ENCODE data around the gene RPS2. TPM values are rescaled to one million over a fixed set of nuclear protein-coding genes. Genes with fewer than 3 reads are reported as not detected.

The RPS2 gene
- total and polyA plus RNA-seq, 2 donors (not counting 1 experiment from before 2014, with no cell fraction given), result 1,683 to 2,596 TPM

DNA sequence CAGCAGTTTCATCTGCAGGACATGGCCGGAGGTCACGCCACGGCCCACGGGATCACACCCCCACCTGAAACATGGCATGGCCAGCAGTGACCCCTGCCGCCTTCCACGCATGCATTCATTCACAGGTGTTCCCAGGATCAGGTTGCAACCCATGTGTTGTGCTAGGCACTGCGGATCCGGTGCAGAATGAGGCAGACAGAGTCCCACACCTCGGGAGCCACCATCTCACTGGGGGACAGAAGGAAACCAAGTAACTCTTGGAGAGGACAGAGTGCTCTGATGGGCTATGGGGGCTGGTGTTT, 17.3 kb downstream of the RPS2 start:
- TF ChIP-seq EZH2 (IDR thresholded peaks at IDR 0.05; ENCODE audit: low read length, missing control alignments), result no peak
- TF ChIP-seq, protein P1, sequence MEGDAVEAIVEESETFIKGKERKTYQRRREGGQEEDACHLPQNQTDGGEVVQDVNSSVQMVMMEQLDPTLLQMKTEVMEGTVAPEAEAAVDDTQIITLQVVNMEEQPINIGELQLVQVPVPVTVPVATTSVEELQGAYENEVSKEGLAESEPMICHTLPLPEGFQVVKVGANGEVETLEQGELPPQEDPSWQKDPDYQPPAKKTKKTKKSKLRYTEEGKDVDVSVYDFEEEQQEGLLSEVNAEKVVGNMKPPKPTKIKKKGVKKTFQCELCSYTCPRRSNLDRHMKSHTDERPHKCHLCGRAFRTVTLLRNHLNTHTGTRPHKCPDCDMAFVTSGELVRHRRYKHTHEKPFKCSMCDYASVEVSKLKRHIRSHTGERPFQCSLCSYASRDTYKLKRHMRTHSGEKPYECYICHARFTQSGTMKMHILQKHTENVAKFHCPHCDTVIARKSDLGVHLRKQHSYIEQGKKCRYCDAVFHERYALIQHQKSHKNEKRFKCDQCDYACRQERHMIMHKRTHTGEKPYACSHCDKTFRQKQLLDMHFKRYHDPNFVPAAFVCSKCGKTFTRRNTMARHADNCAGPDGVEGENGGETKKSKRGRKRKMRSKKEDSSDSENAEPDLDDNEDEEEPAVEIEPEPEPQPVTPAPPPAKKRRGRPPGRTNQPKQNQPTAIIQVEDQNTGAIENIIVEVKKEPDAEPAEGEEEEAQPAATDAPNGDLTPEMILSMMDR (conservative IDR thresholded peaks at IDR 0.05 in 1 of 2, IDR thresholded peaks at IDR 0.05 in 1 of 2; ENCODE audit: low read depth in 1 of 2, low read length in 2 of 2), result no peak
- H4K20me1 ChIP-seq (ENCODE audit: control insufficient read depth, extremely low read depth, insufficient read depth, low read length), result no peaks in the 10 kb centered on the region
- no peaks in the 10 kb centered on the region for H3K27me3 ChIP-seq (ENCODE audit: control insufficient read depth, insufficient read depth, low read length)
- DNase-seq (ENCODE audit: low read depth in 2 of 2), result no peak
- H3K36me3 ChIP-seq (ENCODE audit: control insufficient read depth, insufficient read depth, low read length), result no peaks in the 10 kb centered on the region
- H3K9me3 ChIP-seq (ENCODE audit: control insufficient read depth, insufficient read depth, low read depth, low read length), result no peaks in the 10 kb centered on the region
- H3K79me2 ChIP-seq (ENCODE audit: control insufficient read depth, insufficient read depth, low read length), result no peaks in the 10 kb centered on the region
- H3K27ac ChIP-seq (ENCODE audit: insufficient read depth, low read length), result no peak overlapping the region
- H3K4me3 ChIP-seq (replicated peaks in 1 of 4; ENCODE audit: control extremely low read depth in 1 of 4, insufficient read depth in 1 of 4, low read depth in 3 of 4, low read length in 4 of 4), result no peak overlapping the region
- H3K4me1 ChIP-seq (ENCODE audit: control insufficient read depth, extremely low read depth, insufficient read depth, low read length), result peaks cover 2% of the 10 kb centered on the region
- H3K9ac ChIP-seq (ENCODE audit: insufficient read depth, low read length), result no peak overlapping the region
- no peak overlapping the region for H2AFZ ChIP-seq (ENCODE audit: low read length)
- no peak overlapping the region for H3K4me2 ChIP-seq (ENCODE audit: extremely low read depth, insufficient read depth, low read length)

DNA sequence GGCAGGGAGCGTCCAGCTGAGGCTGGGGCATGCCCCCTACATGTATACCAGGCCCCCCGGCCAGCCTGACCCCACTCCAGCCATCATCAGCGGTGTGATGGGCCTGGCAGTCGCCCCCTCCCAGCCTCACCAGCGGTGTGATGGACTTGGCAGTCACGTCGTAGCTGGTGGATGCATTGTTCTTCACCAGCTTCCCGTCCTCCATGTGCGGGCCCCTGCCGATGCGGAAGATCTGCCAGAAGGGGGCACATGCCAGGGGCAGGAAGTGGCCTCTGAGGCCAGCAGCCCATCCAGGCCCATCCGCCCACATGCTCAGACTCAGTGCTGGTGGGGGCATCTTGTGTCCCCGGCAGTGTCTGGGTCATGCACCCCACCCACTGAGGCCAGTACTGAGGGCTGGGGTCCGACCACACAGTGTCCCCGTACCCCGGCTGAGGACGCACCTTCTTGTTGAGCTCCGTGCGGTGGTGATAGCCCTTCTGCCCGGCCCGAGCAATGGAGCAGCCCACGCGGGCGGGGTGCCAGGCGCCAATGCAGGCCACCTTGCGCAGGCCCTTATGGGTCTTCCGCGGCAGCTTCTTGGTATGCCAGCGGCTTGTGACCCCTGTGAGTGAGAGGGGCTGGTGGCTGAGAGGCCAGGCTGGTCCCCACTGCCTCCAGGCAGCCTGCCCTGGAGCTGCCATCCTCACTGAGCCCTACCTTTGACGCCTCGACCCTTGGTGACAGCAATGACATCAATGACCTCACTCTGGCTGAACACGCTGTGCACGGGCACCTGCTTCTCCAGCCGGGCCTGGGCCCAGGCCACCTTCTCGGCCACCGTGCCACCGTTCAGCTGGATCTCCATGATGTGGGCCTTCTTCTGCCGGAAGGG, 17.9 kb downstream of the RPS2 start:
- H3K4me1 ChIP-seq (ENCODE audit: control insufficient read depth, extremely low read depth, insufficient read depth, low read length), result peaks cover 7% of the 10 kb centered on the region
- TF ChIP-seq, protein P1 (conservative IDR thresholded peaks at IDR 0.05 in 1 of 2, IDR thresholded peaks at IDR 0.05 in 1 of 2; ENCODE audit: low read depth in 1 of 2, low read length in 2 of 2), result no peak
- TF ChIP-seq EZH2 (IDR thresholded peaks at IDR 0.05; ENCODE audit: low read length, missing control alignments), result no peak
- H3K27me3 ChIP-seq (ENCODE audit: control insufficient read depth, insufficient read depth, low read length), result no peaks in the 10 kb centered on the region
- no peak overlapping the region for H3K27ac ChIP-seq (ENCODE audit: insufficient read depth, low read length)
- no peak overlapping the region for H2AFZ ChIP-seq (ENCODE audit: low read length)
- no peak overlapping the region for H3K9ac ChIP-seq (ENCODE audit: insufficient read depth, low read length)
- DNase-seq (ENCODE audit: low read depth in 2 of 2), result no peak
- no peaks in the 10 kb centered on the region for H3K36me3 ChIP-seq (ENCODE audit: control insufficient read depth, insufficient read depth, low read length)
- no peak overlapping the region for H3K4me3 ChIP-seq (replicated peaks in 1 of 4; ENCODE audit: control extremely low read depth in 1 of 4, insufficient read depth in 1 of 4, low read depth in 3 of 4, low read length in 4 of 4)
- no peak overlapping the region for H3K4me2 ChIP-seq (ENCODE audit: extremely low read depth, insufficient read depth, low read length)
- no peaks in the 10 kb centered on the region for H3K9me3 ChIP-seq (ENCODE audit: control insufficient read depth, insufficient read depth, low read depth, low read length)
- H4K20me1 ChIP-seq (ENCODE audit: control insufficient read depth, extremely low read depth, insufficient read depth, low read length), result no peaks in the 10 kb centered on the region
- no peaks in the 10 kb centered on the region for H3K79me2 ChIP-seq (ENCODE audit: control insufficient read depth, insufficient read depth, low read length)

DNA sequence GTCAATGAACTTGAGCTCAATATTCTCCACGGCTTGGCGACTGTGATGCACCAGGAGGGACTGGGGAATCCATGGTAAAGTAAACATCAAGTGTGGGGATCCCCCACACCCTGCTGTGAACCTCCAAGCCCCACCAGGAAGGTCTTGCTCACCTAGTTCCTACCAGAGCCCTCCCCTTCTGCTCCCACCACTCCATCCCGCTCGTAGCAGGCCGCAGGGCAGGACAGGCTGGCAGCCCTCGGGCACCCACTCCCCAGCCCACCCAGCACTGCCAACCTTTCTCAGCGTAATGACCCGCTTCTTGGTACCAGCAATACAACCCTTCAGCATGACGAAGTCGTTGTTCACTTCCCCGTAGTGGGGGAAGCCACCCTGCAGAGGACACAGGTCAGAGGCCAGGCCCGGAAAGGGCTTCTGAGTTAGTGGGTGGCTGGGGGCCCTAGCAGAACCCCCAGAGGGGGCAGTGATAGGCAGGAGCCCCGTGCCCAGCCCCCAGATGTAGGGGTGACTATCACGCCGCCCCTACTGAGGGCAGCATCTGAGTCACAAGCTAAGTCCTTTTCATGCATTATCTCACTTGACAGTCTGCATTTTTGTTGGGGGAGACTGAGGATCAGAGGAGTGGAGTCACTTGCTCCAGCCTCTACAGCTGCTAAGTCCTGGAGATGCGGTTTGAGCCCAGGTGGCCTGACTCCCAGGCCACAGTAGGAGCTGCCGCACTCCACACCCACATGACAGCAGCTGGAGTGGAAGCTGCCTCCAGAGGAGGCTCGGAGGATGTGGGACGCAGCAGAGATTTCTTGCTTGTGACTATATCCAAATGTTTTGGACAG, 18.9 kb downstream of the RPS2 start:
- Histone ChIP-seq H3K27me3 (ENCODE audit: control insufficient read depth, insufficient read depth, low read length) (no peaks in the 10 kb centered on the region), H3K27ac (ENCODE audit: insufficient read depth, low read length) (no peak overlapping the region), H3K4me1 (ENCODE audit: control insufficient read depth, extremely low read depth, insufficient read depth, low read length) (peaks cover 7% of the 10 kb centered on the region), H3K4me3 (replicated peaks in 1 of 4; ENCODE audit: control extremely low read depth in 1 of 4, insufficient read depth in 1 of 4, low read depth in 3 of 4, low read length in 4 of 4) (no peak overlapping the region), H4K20me1 (ENCODE audit: control insufficient read depth, extremely low read depth, insufficient read depth, low read length) (no peaks in the 10 kb centered on the region), H3K79me2 (ENCODE audit: control insufficient read depth, insufficient read depth, low read length) (no peaks in the 10 kb centered on the region), H3K36me3 (ENCODE audit: control insufficient read depth, insufficient read depth, low read length) (no peaks in the 10 kb centered on the region), H2AFZ (ENCODE audit: low read length) (no peak overlapping the region), H3K4me2 (ENCODE audit: extremely low read depth, insufficient read depth, low read length) (no peak overlapping the region), H3K9me3 (ENCODE audit: control insufficient read depth, insufficient read depth, low read depth, low read length) (no peaks in the 10 kb centered on the region), H3K9ac (ENCODE audit: insufficient read depth, low read length) (no peak overlapping the region)
- DNase-seq (ENCODE audit: low read depth in 2 of 2), result no peak
- no peak for TF ChIP-seq EZH2 (IDR thresholded peaks at IDR 0.05; ENCODE audit: low read length, missing control alignments)
- TF ChIP-seq, protein P1 (conservative IDR thresholded peaks at IDR 0.05 in 1 of 2, IDR thresholded peaks at IDR 0.05 in 1 of 2; ENCODE audit: low read depth in 1 of 2, low read length in 2 of 2), result no peak

Measured in fibroblast of lung (primary cell).